Neural cell (in vitro differentiated cells): Measurements from ENCODE around the gene BLNK.

Experiments used
- EP300 ChIP-seq: fragments of 450-650 bp; conservative IDR thresholded peaks from 2 replicates; pipeline ENCODE4 v1.6.1; 2014; ENCODE audit warnings: antibody characterized with exemption, mild to moderate bottlenecking, moderate library complexity; ENCODE audit not compliant: poor library complexity, severe bottlenecking
- POLR2AphosphoS5 ChIP-seq: IDR thresholded peaks from 2 replicates; pipeline ENCODE4 v1.6.1; 2012
- RAD21 ChIP-seq: fragments of 450-650 bp; conservative IDR thresholded peaks from 2 replicates; pipeline ENCODE4 v1.6.1; 2014; ENCODE audit warnings: antibody characterized with exemption, mild to moderate bottlenecking, moderate library complexity
- SMC3 ChIP-seq: fragments of 450-650 bp; conservative IDR thresholded peaks from 2 replicates; pipeline ENCODE4 v1.6.1; 2014; ENCODE audit warnings: antibody characterized with exemption, mild to moderate bottlenecking, moderate library complexity; ENCODE audit not compliant: poor library complexity
- TF ChIP-seq, protein P1 (sequence below): fragments of 450-650 bp; IDR thresholded peaks from 2 replicates; pipeline ENCODE4 v1.5.1; 2014; ENCODE audit warnings: antibody characterized with exemption, mild to moderate bottlenecking, moderate library complexity; ENCODE audit not compliant: poor library complexity, severe bottlenecking

- TF ChIP-seq, protein P1, sequence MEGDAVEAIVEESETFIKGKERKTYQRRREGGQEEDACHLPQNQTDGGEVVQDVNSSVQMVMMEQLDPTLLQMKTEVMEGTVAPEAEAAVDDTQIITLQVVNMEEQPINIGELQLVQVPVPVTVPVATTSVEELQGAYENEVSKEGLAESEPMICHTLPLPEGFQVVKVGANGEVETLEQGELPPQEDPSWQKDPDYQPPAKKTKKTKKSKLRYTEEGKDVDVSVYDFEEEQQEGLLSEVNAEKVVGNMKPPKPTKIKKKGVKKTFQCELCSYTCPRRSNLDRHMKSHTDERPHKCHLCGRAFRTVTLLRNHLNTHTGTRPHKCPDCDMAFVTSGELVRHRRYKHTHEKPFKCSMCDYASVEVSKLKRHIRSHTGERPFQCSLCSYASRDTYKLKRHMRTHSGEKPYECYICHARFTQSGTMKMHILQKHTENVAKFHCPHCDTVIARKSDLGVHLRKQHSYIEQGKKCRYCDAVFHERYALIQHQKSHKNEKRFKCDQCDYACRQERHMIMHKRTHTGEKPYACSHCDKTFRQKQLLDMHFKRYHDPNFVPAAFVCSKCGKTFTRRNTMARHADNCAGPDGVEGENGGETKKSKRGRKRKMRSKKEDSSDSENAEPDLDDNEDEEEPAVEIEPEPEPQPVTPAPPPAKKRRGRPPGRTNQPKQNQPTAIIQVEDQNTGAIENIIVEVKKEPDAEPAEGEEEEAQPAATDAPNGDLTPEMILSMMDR, result no peak
- TF ChIP-seq RAD21 (no peak), POLR2AphosphoS5 (no peak), EP300 (no peak), SMC3 (no peak)
These were observed 40.8 kb downstream of the BLNK start for GRCh38 chr10:96230527-96230926.
